WTC11 (cell line): ENCODE data around the gene LAMA4.

Source experiments
- CTCF ChIP-seq: fragments of 200-600 bp; IDR thresholded peaks from 2 replicates; pipeline ENCODE4 v1.8.0; 2022; ENCODE audit warnings: antibody characterized with exemption
- E2F1 ChIP-seq: sonication (generic); formaldehyde crosslinking; IDR thresholded peaks from 2 replicates; pipeline ENCODE4 v1.8.0; 2022; ENCODE audit warnings: mild to moderate bottlenecking, missing genetic modification reagents
- ERG ChIP-seq: fragments of 250-450 bp; sonication (Bioruptor Pico); IDR thresholded peaks from 2 replicates; pipeline ENCODE4 v1.8.0; 2021; ENCODE audit warnings: mild to moderate bottlenecking
- ETV6 ChIP-seq: sonication (generic); formaldehyde crosslinking; IDR thresholded peaks from 2 replicates; pipeline ENCODE4 v1.8.1; 2022; ENCODE audit warnings: mild to moderate bottlenecking, missing genetic modification reagents
- FOXK1 ChIP-seq: sonication (generic); formaldehyde crosslinking; IDR thresholded peaks from 2 replicates; pipeline ENCODE4 v1.8.0; 2022; ENCODE audit warnings: mild to moderate bottlenecking, moderate library complexity, missing genetic modification reagents
- FOXP4 ChIP-seq: sonication (generic); formaldehyde crosslinking; IDR thresholded peaks from 2 replicates; pipeline ENCODE4 v1.8.0; 2022; ENCODE audit warnings: mild to moderate bottlenecking, missing genetic modification reagents
- HMGXB4 ChIP-seq: sonication (generic); formaldehyde crosslinking; IDR thresholded peaks from 2 replicates; pipeline ENCODE4 v1.8.1; 2023; ENCODE audit warnings: mild to moderate bottlenecking, moderate library complexity, missing genetic modification reagents
- MAX ChIP-seq: sonication (generic); formaldehyde crosslinking; IDR thresholded peaks from 2 replicates; pipeline ENCODE4 v1.8.0; 2022; ENCODE audit warnings: mild to moderate bottlenecking, missing genetic modification reagents
- SP1 ChIP-seq: sonication (generic); formaldehyde crosslinking; conservative IDR thresholded peaks from 2 replicates; pipeline ENCODE4 v1.8.1; 2022; ENCODE audit warnings: missing genetic modification reagents
- STAT6 ChIP-seq: sonication (generic); formaldehyde crosslinking; conservative IDR thresholded peaks from 2 replicates; pipeline ENCODE4 v1.8.1; 2023; ENCODE audit warnings: mild to moderate bottlenecking, low read depth, missing genetic modification reagents, moderate library complexity
- ZBTB21 ChIP-seq: sonication (generic); formaldehyde crosslinking; IDR thresholded peaks from 2 replicates; pipeline ENCODE4 v1.8.1; 2023; ENCODE audit warnings: mild to moderate bottlenecking, missing genetic modification reagents, borderline replicate concordance
- ZNF121 ChIP-seq: sonication (generic); formaldehyde crosslinking; IDR thresholded peaks from 2 replicates; pipeline ENCODE4 v1.8.0; 2023; ENCODE audit warnings: missing genetic modification reagents
- ZNF423 ChIP-seq: fragments of 250-450 bp; sonication (Bioruptor Pico); IDR thresholded peaks from 2 replicates; pipeline ENCODE4 v2.1.2; 2022; ENCODE audit warnings: mild to moderate bottlenecking, moderate library complexity

- TF ChIP-seq CTCF = no peak
- TF ChIP-seq FOXK1 = no peak
- no peak for TF ChIP-seq MAX (CRISPR knock-in tag)
- no peak for TF ChIP-seq FOXP4 (CRISPR knock-in tag)
- TF ChIP-seq ZNF121 (CRISPR knock-in tag) = no peak
- no peak for TF ChIP-seq ETV6 (CRISPR knock-in tag)
- TF ChIP-seq ERG (CRISPR knock-in tag) = no peak
- TF ChIP-seq E2F1 (CRISPR knock-in tag) = no peak
- no peak for TF ChIP-seq HMGXB4 (CRISPR knock-in tag)
- TF ChIP-seq ZBTB21 = no peak
- TF ChIP-seq SP1 (CRISPR knock-in tag) = no peak
- TF ChIP-seq ZNF423 (CRISPR knock-in tag) = no peak
- no peak for TF ChIP-seq STAT6 (CRISPR knock-in tag)
Measured at GRCh38 chr6:112177092-112177491, 77.3 kb downstream of the LAMA4 start.
